IMR-90 (cell line): Measurements from ENCODE around the gene SENP2. TPM values are rescaled to one million over a fixed set of nuclear protein-coding genes. Genes with fewer than 3 reads are reported as not detected.

Experiments
- ATAC-seq: fragments of 200-7000 bp; cut with Tn5 transposase; 2 replicates; pipeline ENCODE4 v1.9.1; 2020; ENCODE audit warnings: low read depth, mild to moderate bottlenecking, moderate library complexity
- BruUV-seq: library from RNA; stranded (reverse); fragments of 400-500 nt; replicated peaks from 2 replicates; lab custom pipeline; 2021; lab: Mats Ljungman, UMichigan
- CTCF ChIA-PET: fragments of 300-600 bp; formaldehyde crosslinking; extraction: SDS; loops from one replicate; lab custom pipeline; 2021; ENCODE audit warnings: antibody characterized with exemption; lab: Yijun Ruan, JAX
- POLR2A ChIA-PET: fragments of 300-600 bp; sonication (Branson Sonifier 250); formaldehyde crosslinking; loops from one replicate; lab custom pipeline; 2022; ENCODE audit warnings: antibody characterized with exemption; ENCODE audit not compliant: unreplicated experiment; lab: Charles Lee
- DNase-seq: peaks from one replicate; pipeline ENCODE4 v3.0.0; 2013
- H2AFZ ChIP-seq: replicated peaks from 2 replicates; pipeline ENCODE3; 2013; ENCODE audit warnings: low read length, mild to moderate bottlenecking; ENCODE audit not compliant: poor library complexity
- H2AK5ac ChIP-seq: 2 replicates; pipeline ENCODE4 v1.6.1; 2013; ENCODE audit warnings: low read depth, low read length, inconsistent platforms
- H2AK9ac ChIP-seq: replicated peaks from 2 replicates; pipeline ENCODE3; 2013; ENCODE audit warnings: mild to moderate bottlenecking, low read depth, low read length, moderate library complexity; ENCODE audit not compliant: poor library complexity
- H2BK120ac ChIP-seq: 2 replicates; pipeline ENCODE4 v1.6.1; 2013; ENCODE audit warnings: low read depth, low read length, inconsistent platforms
- H2BK15ac ChIP-seq: 3 replicates; pipeline ENCODE4 v1.6.1; 2013; ENCODE audit warnings: low read depth, low read length, inconsistent platforms
- H2BK20ac ChIP-seq: 2 replicates; pipeline ENCODE4 v1.6.1; 2013; ENCODE audit warnings: low read depth, mild to moderate bottlenecking, inconsistent platforms, low read length, moderate library complexity
- H2BK5ac ChIP-seq: 2 replicates; pipeline ENCODE4 v1.6.1; 2013; ENCODE audit warnings: mild to moderate bottlenecking, low read depth, low read length, inconsistent platforms; ENCODE audit not compliant: poor library complexity, severe bottlenecking
- H3K14ac ChIP-seq: replicated peaks from 2 replicates; pipeline ENCODE4 v1.6.1; 2013; ENCODE audit warnings: low read depth, low read length, inconsistent platforms
- H3K18ac ChIP-seq: 2 replicates; pipeline ENCODE4 v1.6.1; 2013; ENCODE audit warnings: low read depth, low read length, control low read depth
- H3K23ac ChIP-seq: 2 replicates; pipeline ENCODE4 v1.6.1; 2013; ENCODE audit warnings: low read depth, low read length, inconsistent platforms
- H3K27ac ChIP-seq: 2 replicates; pipeline ENCODE4 v1.5.1; 2013; ENCODE audit warnings: mild to moderate bottlenecking, control low read depth, low read length; ENCODE audit not compliant: insufficient read depth
- H3K27me3 ChIP-seq: 2 replicates; pipeline ENCODE4 v1.6.1; 2013; ENCODE audit warnings: low read length; ENCODE audit not compliant: control insufficient read depth, insufficient read depth
- H3K36me3 ChIP-seq: 2 replicates; pipeline ENCODE4 v1.6.1; 2013; ENCODE audit warnings: low read length, mixed read lengths; ENCODE audit not compliant: control insufficient read depth, insufficient read depth
- H3K4ac ChIP-seq: 2 replicates; pipeline ENCODE4 v1.6.1; 2013; ENCODE audit warnings: low read depth, low read length, inconsistent platforms
- H3K4me1 ChIP-seq: 2 replicates; pipeline ENCODE4 v1.6.1; 2013; ENCODE audit warnings: low read length, mixed read lengths; ENCODE audit not compliant: control insufficient read depth, insufficient read depth
- H3K4me2 ChIP-seq: 2 replicates; pipeline ENCODE4 v1.6.1; 2013; ENCODE audit warnings: low read depth, mild to moderate bottlenecking, control low read depth, low read length, moderate library complexity
- H3K4me3 ChIP-seq: 2 replicates; pipeline ENCODE4 v1.5.1; 2013; ENCODE audit warnings: low read depth, mild to moderate bottlenecking, control low read depth, low read length, moderate library complexity; ENCODE audit not compliant: insufficient read depth
- H3K56ac ChIP-seq: 2 replicates; pipeline ENCODE4 v1.6.1; 2013; ENCODE audit warnings: low read length, inconsistent platforms; ENCODE audit not compliant: insufficient read depth; ENCODE audit errors: extremely low read depth
- H3K79me1 ChIP-seq, 2 experiments: 2 replicates each; pipeline ENCODE4 v1.6.1; 2013; ENCODE audit warnings: low read length in 2 of 2, inconsistent platforms in 1 of 2, low read depth in 1 of 2
- H3K9ac ChIP-seq: 2 replicates; pipeline ENCODE4 v1.6.1; 2013; ENCODE audit warnings: low read depth, low read length, control low read depth
- H3K9me1 ChIP-seq: 2 replicates; pipeline ENCODE4 v1.6.1; 2013; ENCODE audit warnings: low read length, inconsistent platforms; ENCODE audit not compliant: insufficient read depth
- H3K9me3 ChIP-seq: 2 replicates; pipeline ENCODE4 v1.6.1; 2013; ENCODE audit warnings: low read length; ENCODE audit not compliant: control insufficient read depth, insufficient read depth
- H4K20me1 ChIP-seq: 2 replicates; pipeline ENCODE4 v1.6.1; 2013; ENCODE audit warnings: low read length, inconsistent platforms; ENCODE audit not compliant: insufficient read depth
- H4K5ac ChIP-seq: 2 replicates; pipeline ENCODE4 v1.6.1; 2013; ENCODE audit warnings: mild to moderate bottlenecking, low read depth, low read length, control low read depth
- H4K8ac ChIP-seq, 2 experiments: 2 replicates each; pipeline ENCODE4 v1.6.1; 2013; ENCODE audit warnings: low read depth in 2 of 2, low read length in 2 of 2, control low read depth in 1 of 2, inconsistent platforms in 1 of 2
- H4K91ac ChIP-seq: 2 replicates; pipeline ENCODE4 v1.6.1; 2013; ENCODE audit warnings: low read depth, low read length, inconsistent platforms; ENCODE audit not compliant: insufficient read depth
- CHD1 ChIP-seq: IDR thresholded peaks from 2 replicates; pipeline ENCODE4 v1.6.1; 2012; ENCODE audit warnings: low read depth, low read length, improper control_type of control experiment
- MXI1 ChIP-seq: IDR thresholded peaks from 2 replicates; pipeline ENCODE4 v1.6.1; 2012; ENCODE audit warnings: low read depth, mild to moderate bottlenecking, low read length, moderate library complexity, borderline replicate concordance
- NFE2L2 ChIP-seq: fragments of 150-350 bp; IDR thresholded peaks from 2 replicates; pipeline ENCODE4 v1.6.1; 2016; ENCODE audit warnings: low read depth, mild to moderate bottlenecking, low read length
- RAD21 ChIP-seq: IDR thresholded peaks from 2 replicates; pipeline ENCODE4 v1.6.1; 2012; ENCODE audit warnings: low read length, improper control_type of control experiment
- RCOR1 ChIP-seq: IDR thresholded peaks from 2 replicates; pipeline ENCODE4 v1.6.1; 2012; ENCODE audit warnings: mild to moderate bottlenecking, low read length, improper control_type of control experiment; ENCODE audit not compliant: insufficient replicate concordance
- WGBS, 2 experiments: methylation state at CpG; one replicate each; pipeline versions ENCODE4 v1.1.5 to v1.1.7; 2013; ENCODE audit warnings: missing lambda C conversion rate in 2 of 2; ENCODE audit not compliant: insufficient read length in 1 of 2; ENCODE audit errors: extremely low coverage in 2 of 2; 5-methylcytosine and 5-hydroxymethylcytosine counted together
- dilution Hi-C: fragments of 300-500 bp; cut with HindIII; formaldehyde crosslinking; loops from one replicate; pipeline ENCODE4 v1.14.3; 2018; ENCODE audit warnings: low sequenced_read_pairs; ENCODE audit not compliant: unreplicated experiment
- in situ Hi-C: fragments of 300-500 bp; cut with MboI; formaldehyde crosslinking; loops from 3 replicates; pipeline ENCODE4 v1.14.3; 2019; ENCODE audit warnings: low sequenced_read_pairs, inconsistent platforms, mixed read lengths
- intact Hi-C: fragments of 100-400 bp; cut with micrococcal nuclease; formaldehyde crosslinking; loops from 2 replicates; pipeline ENCODE4 v1.10.0; 2022
- polyA plus RNA-seq, 3 experiments: library from polyadenylated mRNA; depleted of rRNA; stranded (reverse); fragments of >200 nt; gene quantifications; 2 replicates each; pipeline ENCODE4 v1.2.3, GENCODE V29; 2012; ENCODE audit warnings: low replicate concordance in 1 of 3
- total RNA-seq: library from RNA; depleted of rRNA; stranded (reverse); fragments of >200 nt; gene quantifications from 2 replicates; pipeline ENCODE4 v1.2.3, GENCODE V29; 2012
- TF ChIP-seq, protein P1 (sequence below): fragments of 150-350 bp; IDR thresholded peaks from 2 replicates; pipeline ENCODE4 v1.6.1; 2016; ENCODE audit warnings: low read depth, mild to moderate bottlenecking, low read length, moderate library complexity, borderline replicate concordance

The SENP2 gene
- total and polyA plus RNA-seq, 2 of the 4 experiments (the other 2 are of a cell fraction): 9.4 to 15.2 TPM

DNA sequence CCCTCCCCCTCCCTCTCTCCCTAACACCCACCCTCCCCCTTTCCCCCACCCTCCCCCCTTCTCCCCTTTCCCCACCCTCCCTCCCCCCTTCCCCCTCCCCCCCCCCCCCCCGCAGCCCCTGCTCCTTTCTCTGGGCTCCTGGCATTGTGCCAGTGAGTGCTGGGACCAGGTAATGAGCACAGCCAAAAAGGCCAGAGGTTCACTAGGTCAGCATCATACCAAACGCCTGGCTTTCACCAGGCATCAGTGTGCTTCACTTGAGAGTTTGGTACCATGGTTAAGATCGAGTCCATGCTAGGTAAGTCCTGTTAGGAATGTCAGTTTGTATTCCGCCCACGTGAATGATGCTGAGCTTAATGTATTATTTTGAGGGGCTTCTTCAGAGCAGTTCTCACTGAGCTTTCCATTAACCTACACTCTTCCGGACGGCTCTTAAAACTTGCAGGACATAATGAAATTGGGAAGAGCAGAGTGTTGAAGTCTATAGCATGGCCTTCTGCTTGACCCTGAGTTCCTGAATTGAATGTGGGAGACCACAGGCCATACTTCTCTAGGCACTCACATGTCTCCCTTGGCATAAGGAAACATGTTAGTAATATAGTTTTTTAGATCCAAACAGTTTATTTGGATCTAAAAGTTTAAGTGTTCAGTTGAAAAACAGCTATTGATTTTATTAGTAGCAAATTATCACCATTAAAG, 45.6 kb downstream of the SENP2 start:
- Histone ChIP-seq H3K9me1 (no peaks in the 10 kb centered on the region), H2BK15ac (no peak overlapping the region), H4K5ac (no peak overlapping the region), H3K4me1 (peaks cover 7% of the 10 kb centered on the region), H3K9ac (no peak overlapping the region), H3K27me3 (no peaks in the 10 kb centered on the region), H3K4me2 (no peak overlapping the region), H3K36me3 (peaks cover 5% of the 10 kb centered on the region; the same call in 1 of the 2 replicates), H2AK5ac (no peak overlapping the region), H4K91ac (no peak overlapping the region), H3K23ac (no peak overlapping the region), H3K9me3 (no peaks in the 10 kb centered on the region), H4K8ac (no peak overlapping the region), H2BK5ac (no peak overlapping the region), H2AFZ (no peak overlapping the region), H3K56ac (no peak overlapping the region), H2BK120ac (no peak overlapping the region), H4K20me1 (no peaks in the 10 kb centered on the region), H3K4me3 (no peak overlapping the region), H3K79me1 (no peaks in the 10 kb centered on the region), H3K14ac (no peak overlapping the region), H3K4ac (no peak overlapping the region), H3K27ac (no peak overlapping the region), H2BK20ac (no peak overlapping the region), H3K18ac (no peak overlapping the region), H2AK9ac (no peak overlapping the region)
- no CpG with 5 or more reads among the region's 7 CpGs for WGBS, 2 experiments
- TF ChIP-seq NFE2L2 (no peak), RCOR1 (no peak), CHD1 (no peak), MXI1 (no peak), RAD21 (no peak)
- TF ChIP-seq, protein P1, sequence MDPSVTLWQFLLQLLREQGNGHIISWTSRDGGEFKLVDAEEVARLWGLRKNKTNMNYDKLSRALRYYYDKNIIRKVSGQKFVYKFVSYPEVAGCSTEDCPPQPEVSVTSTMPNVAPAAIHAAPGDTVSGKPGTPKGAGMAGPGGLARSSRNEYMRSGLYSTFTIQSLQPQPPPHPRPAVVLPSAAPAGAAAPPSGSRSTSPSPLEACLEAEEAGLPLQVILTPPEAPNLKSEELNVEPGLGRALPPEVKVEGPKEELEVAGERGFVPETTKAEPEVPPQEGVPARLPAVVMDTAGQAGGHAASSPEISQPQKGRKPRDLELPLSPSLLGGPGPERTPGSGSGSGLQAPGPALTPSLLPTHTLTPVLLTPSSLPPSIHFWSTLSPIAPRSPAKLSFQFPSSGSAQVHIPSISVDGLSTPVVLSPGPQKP: no peak
- ATAC-seq (no peak), DNase-seq (no peak)
- intact Hi-C loops: no loop called here
- in situ Hi-C loops: no loop called here
- no TSS peak for BruUV-seq
- CTCF ChIA-PET: no interaction called here
- dilution Hi-C loops: no loop called here
- POLR2A ChIA-PET: no interaction called here
